Stimulated activated CD8-positive, alpha-beta memory T cell treated with anti-CD3 and anti-CD28 coated beads, Interleukin-4, amount 100 ng/mL, for 4 hours (primary cell): ENCODE results near the gene TNPO3.

ENCODE experiments used
- DNase-seq, 2 donors: peaks; one replicate each; pipeline ENCODE4 v3.0.0-alpha.2; 2020; ENCODE audit warnings: low read depth in 2 of 2, low spot score in 1 of 2

TNPO3 gene

DNA sequence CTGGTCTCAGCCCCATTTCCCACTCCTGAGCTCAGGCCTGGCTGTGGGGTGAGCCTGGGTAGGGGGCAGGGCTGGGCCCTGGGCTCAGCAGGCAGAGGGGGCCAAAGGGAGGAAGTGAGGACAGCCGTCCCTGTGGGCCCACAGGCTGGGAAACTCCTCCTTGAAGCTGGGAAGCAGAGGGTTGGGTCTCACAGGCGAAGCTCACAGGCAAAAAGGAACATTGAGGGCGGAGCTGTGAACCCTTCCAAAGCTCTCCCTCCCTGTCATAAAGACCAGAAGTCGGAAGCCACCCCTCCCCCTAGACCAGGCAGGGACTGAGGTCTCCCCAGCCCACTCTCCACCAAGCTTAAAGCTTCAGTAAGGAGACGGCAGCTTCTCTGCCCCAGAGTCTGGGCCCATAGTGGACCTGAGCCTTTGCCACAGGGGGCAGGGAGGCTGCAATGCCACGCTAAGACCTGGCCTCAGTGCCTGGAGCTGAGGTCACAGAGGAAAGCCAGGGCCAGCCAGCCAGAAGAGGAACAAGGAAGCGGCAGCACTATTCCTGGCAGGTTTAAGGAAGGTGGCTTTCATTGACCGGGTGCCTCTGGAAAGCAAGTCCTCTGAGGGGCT, 143.4 kb downstream of the TNPO3 start:
- no peak for DNase-seq

DNA sequence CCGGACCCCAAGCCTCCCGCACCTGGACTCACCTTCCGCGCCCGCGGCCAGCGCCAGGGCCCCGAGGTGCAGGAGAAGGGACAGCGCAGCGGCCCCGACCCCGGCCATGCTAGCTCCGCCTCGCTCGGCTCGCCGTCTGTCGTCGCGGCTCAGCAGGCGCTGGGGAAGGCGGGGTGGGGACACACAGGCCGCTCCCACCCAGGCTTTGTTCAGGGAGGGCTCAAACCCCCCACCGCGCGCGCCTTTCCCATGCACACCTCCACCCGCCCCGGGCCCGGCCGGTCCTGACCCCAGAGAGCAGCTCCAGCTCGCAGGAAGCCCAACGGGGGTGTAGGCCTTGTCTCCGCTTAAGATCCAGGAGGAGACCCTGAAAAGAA, 144.4 kb downstream of the TNPO3 start, which contains the start of gene KCP:
Gene KCP (minus strand): TSS at position 141 of the 377 bp plus-strand sequence. CDS start 33 bp downstream, at position 108.
- DNase-seq = no peak

DNA sequence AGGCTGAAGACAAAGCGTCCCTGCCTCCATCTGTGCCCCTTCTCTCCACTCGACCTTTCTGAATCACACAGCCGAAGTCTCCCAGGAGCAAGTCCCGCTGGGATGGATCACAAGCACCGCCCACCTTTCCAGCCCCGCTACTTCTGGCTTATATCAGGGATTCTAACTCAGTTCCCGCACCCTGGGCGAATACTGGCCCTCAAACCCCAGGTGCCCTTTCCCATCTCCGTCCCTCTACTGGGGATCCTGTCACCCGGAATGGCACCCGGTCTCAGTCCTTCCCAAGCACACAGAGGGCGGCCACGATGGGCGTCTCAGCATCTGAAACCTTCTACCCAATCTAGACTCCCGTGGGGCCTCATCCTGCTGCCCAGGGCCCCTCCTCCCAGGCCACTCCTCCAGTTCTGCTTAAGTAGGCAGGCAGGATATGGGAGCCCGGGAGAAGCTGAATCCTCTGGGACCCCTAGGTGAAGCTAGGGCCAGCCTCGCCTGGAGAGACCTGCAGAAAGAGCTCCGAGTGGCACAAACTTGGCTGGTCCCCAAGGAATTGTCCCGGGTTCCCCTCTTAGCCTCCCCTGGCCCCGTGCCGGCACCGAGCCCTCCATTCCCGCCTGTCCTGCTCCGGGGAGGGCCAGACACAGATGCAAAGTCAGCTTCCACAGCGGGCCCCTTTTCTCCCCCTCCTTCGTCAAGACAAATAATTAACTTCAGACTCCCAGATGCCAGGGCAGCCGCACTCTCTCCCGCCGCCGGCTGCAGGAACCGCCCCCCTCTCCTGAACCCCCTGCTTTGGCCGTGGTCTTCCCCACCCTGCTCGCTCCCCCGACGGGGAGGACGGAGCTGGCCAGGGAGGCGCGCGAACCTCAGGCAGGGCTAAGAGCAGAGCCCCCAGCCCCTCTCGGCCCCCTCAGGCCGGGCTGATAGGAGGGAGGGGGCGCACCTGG, 145.0 kb downstream of the TNPO3 start:
- DNase-seq = no peak

DNA sequence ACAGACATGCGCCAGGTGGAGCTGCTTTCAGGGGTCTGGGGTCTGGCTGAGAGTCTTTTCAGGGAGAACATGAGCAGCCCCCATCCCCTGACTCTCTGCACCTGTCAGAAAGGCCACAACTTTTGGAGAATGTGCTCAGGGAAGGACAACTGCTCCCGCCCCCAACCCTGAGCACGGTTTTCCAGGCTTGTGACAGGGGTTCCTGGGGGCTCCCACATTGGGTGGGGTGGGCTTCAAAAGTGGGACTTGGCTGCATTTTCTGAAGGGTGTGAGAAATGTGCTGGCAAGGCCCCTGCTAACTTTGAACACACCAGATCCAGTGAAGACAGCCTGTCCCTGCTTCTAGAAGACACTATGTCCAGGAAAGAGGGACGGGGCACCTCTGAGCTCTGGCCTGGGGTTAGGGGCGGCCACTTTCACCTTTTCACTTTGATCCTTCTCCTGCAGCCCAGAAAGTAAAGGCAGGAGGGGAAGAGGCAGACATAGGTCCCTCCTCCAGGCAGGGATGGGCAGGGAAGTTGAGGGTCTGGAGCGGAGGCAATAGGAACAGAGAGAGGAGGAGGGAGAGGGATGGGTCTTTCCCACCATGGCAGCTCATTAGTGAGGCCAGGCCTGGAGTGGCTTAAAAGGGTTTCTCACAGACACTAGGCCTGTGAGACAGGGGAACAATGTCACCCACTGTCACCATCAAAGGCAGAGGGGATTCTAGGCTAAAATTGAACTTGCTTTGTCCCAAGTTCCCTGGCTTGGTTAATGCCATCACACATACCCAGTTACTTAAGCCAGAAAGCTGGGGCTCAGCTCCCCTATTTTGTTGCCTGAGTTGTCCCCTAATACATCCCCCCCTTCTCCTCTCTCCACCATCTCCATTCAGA, 145.9 kb downstream of the TNPO3 start:
- DNase-seq = no peak

DNA sequence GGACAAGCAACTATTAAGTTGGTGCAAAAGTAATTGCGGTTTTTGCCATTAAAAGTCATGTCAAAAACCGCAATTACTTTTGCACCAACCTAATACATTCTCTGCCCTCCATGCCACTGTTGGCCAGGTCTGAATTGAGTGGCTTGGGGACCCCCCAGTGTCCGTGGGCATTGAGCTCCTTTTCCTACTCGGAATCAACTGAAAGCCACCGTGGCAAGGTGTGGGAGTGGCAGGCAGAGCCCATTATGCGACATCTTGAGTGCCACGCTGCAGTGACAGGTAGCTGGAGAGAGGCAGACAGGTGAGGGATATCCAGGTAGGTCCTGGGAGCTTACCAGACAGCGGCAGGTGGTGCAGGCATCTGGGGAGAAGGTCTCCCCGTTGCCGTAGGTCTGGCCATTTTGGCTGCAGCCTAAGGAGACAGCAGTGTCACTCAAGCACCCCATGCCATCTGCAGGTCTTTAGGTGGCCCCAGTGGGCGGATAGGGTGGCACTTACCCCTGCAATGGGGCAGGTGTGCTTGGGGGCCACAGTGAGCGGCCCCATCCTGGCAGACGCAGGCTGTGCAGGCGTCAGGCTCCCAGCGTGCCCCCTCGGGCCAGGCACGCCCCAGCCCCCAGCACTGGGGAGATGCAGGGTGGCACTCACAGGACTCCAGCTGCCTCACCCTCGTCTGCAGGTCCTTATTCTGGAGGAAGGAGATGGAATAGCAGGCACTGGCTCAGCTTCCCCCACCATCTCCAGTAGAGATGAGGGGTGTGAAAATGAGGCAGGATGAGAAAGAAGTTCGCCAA, 147.9 kb downstream of the TNPO3 start:
- no peak for DNase-seq

DNA sequence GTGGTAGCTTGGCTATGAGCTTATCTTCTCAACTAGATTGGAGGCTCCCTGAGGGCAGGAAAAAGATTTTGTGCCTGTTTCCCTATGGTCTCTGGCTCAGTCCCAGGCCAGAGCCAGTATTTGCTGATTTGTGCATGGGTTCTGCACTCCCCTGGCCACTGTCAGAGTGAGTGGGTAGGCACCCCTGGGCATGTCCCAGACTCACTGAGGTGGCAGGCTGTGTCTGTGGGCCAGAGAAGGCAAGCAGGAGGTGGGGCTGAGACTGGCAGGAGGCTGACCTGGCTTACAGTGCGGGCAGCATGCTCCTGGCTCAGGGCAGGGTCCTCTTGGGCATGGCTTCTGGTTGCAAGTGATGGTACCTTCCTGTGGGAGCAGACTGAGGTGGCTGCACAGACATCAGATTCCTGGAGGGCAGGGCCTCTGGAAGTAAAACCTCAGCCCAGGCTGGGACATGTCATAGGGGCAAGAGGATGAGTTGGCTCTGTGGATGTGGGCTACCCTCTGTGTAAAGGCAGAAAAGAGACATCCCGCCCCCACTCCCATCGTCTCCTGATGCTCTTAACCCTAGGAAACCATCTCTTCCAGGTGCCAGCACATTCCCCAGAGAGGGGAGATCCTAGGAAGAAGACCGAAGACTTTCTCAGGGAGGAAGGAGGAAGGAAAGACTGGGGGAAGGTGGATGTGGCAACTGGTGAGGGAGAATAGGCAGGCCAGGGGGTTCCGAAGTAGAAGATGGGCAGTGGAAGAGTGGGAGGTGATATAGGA, 148.7 kb downstream of the TNPO3 start:
- DNase-seq = no peak

DNA sequence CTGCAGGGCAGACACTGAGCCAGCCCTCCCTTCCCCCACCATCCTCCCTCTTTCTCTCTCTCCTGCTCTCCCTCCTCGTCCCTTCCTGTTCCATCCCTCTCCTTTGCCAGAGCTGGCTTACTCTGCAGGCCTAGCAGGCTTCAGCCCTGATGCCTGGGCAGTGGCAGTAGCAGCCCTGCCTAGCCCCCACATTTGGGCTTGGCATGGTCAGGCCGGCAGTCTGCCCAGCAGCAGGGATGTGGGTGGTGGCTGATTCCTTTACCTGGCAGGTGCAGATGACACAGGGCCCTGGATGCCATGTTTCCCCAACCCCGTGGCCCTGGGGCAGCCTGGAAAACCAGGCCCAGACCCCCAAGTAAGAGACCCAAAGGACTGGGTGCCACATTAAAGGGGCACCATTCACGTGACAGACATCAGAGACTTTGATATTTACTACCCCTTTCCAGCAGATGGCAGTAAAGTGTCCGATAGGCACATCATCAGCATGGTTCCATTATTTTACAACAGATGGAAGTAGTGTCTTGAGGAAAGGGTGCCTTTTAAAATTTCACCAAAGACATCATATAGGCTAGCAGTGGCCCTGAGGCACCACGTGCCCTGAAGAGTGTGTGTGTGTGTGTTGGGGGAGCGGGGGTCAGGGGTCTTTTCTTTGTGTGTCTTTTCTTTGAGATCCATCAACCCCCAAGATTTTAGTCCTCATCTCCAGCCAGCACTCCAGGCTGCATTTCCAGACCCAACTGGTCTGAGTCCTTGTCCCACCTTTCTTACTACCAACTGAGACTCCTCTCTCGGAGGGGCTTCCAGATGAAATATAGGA, 150.3 kb downstream of the TNPO3 start:
- no peak for DNase-seq
